ENCODE results near the gene RAB3GAP2. TPM values are rescaled to one million over a fixed set of nuclear protein-coding genes. Genes with fewer than 3 reads are reported as not detected.
"Not testable (repeated sequence)": the region's sequence is repeated elsewhere in the genome, so short reads cannot be mapped to it uniquely, and the experiment has no call there.

RAB3GAP2 gene
- total RNA-seq, 1 experiment from 2014 or later = 16.7 TPM

DNA sequence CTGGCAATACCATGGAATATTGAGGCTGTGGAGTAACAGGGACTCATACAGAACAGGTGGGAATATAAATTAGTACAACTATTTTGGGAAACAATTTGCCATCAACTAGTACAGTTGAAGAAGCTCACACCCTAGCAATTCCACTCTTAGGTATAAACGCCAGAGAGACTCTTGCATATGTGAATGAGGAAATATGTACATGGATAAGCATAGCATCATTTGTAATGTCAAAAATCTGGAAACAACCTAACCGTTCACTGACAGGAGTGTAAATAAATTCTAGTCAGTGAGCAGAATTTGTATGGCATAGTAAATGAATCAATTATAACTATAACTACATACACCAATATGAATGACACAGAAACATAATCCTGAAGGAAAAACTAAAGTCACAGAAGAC is 83.7 kb downstream of the RAB3GAP2 start:
- H3K9me3 ChIP-seq (replicated peaks) = no peaks in the 10 kb centered on the region
- H3K27me3 ChIP-seq (replicated peaks) = no peaks in the 10 kb centered on the region
- H3K4me3 ChIP-seq = no peak overlapping the region
- H3K27ac ChIP-seq = no peak overlapping the region
- no peak for DNase-seq (ENCODE audit: low read depth in 1 of 2, low spot score in 2 of 2)
- H3K36me3 ChIP-seq = peaks cover 30% of the 10 kb centered on the region
- no peaks in the 10 kb centered on the region for H3K4me1 ChIP-seq (replicated peaks)

DNA sequence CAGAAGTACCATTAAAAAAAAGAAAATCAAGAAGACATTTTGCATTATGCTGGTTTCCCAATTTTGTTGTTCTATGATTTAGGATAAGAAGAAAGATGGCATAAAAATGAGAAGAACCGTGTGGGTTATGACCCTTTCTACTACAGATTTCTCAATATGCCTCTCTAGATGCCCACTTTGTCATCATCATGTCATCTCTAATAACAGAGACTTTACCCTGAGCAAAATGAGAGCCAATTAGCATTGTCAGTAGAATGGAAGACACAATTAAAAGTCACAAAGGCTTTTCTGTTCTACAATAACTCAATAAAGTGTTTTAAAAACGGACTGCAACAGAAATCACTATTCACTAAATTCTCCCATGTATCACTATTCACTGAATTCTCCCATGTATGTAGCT is 85.5 kb downstream of the RAB3GAP2 start:
- Histone ChIP-seq H3K4me3 (no peak overlapping the region), H3K36me3 (peaks cover 18% of the 10 kb centered on the region), H3K27me3 (replicated peaks) (no peaks in the 10 kb centered on the region), H3K9me3 (replicated peaks) (no peaks in the 10 kb centered on the region), H3K4me1 (replicated peaks) (no peaks in the 10 kb centered on the region), H3K27ac (no peak overlapping the region)
- DNase-seq (ENCODE audit: low read depth in 1 of 2, low spot score in 2 of 2) = no peak

DNA sequence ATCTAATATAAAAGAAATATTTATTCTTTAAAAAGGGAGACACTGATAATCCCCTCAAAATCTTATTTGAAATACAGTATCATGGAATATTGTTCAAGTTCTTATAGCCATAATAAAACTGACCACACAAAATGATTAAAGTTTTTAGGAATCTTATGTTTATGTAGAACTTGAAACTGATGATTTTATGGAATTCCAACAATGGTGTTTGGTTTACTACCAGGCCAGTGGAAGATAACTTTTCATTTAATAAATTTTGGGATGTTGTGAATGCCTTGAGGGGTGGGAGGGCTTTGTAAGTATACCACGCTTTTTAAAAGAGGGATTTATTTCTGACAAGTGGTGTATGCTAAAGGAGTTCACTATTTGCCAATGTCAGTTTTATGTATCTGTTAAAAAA is 87.7 kb downstream of the RAB3GAP2 start:
- Histone ChIP-seq H3K4me1 (replicated peaks) (no peaks in the 10 kb centered on the region), H3K27ac (no peak overlapping the region), H3K9me3 (replicated peaks) (no peaks in the 10 kb centered on the region), H3K4me3 (no peak overlapping the region), H3K36me3 (peaks cover 13% of the 10 kb centered on the region), H3K27me3 (replicated peaks) (no peaks in the 10 kb centered on the region)
- DNase-seq (ENCODE audit: low read depth in 1 of 2, low spot score in 2 of 2) = no peak

DNA sequence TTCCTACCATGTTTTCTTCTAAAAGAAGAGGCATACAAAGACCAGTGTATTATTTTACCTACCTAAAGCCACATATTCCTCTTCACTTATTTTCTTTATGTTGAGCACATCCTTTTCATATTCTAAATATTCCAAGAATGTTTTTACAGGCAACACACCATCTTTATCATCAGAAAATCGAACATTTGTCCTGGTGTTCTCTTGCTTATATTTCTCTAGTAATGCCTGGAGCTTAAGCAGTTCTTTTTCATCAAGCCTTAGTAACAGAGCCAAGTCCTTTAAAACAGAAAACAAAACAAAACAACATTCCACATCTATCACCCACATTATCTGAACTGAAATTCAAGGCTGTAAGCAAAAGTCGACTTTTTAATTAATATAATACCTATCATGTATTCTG is 89.6 kb downstream of the RAB3GAP2 start:
- DNase-seq (ENCODE audit: low read depth in 1 of 2, low spot score in 2 of 2) = no peak
- no peak overlapping the region for H3K27ac ChIP-seq

DNA sequence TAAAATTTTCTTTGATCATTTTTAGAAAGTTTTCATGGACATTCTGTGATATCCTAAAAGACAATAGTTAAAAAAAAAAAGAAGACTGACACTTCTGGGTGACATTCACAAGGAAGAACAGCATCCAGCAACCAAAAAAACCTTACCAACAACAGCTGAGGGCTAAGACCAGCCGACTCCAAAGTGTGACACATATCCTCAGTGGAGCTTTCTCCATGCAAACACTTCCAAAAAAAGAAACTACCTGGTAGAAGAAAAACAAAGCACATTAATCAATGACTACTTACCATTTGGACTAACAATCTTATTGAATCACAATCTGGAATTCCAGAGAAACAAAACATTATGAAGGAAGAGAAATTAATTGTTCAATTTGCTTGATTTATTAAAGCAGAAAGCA is 90.1 kb downstream of the RAB3GAP2 start:
- H3K4me1 ChIP-seq (replicated peaks) = no peaks in the 10 kb centered on the region

More for the DNA sequence above, 89.6 kb downstream of the RAB3GAP2 start:
- no peaks in the 10 kb centered on the region for H3K9me3 ChIP-seq (replicated peaks)
- H3K27me3 ChIP-seq (replicated peaks) = no peaks in the 10 kb centered on the region
- H3K4me1 ChIP-seq (replicated peaks) = no peaks in the 10 kb centered on the region
- peaks cover 4% of the 10 kb centered on the region; the same call in 1 of the 2 replicates for H3K36me3 ChIP-seq
- no peak overlapping the region for H3K4me3 ChIP-seq

DNA sequence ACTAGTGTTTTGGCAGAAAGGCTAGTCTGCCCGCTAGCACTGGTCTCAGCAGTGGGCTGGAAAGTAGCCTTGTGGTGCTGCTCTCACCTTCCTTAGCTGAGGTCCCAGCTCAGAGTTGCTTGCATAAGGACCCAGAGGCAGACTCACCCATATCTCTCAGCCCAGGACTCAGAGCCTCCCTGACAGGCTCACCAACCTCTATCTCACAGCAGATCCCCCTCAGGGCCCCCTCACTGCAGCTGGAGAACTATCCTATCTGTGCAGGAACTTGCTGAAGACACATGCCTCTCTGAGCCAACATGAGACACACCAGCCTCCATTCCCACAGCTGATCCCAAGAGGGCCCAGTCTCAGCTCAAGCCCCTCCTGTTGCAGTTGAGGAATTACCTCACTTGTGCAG is 95.7 kb downstream of the RAB3GAP2 start:
- H3K36me3 ChIP-seq = peaks cover 13% of the 10 kb centered on the region
- H3K4me1 ChIP-seq (replicated peaks) = no peaks in the 10 kb centered on the region
- H3K27ac ChIP-seq = no peak overlapping the region
- no peaks in the 10 kb centered on the region for H3K27me3 ChIP-seq (replicated peaks)
- no peaks in the 10 kb centered on the region for H3K9me3 ChIP-seq (replicated peaks)
- H3K4me3 ChIP-seq = no peak overlapping the region
- no peak for DNase-seq (ENCODE audit: low read depth in 1 of 2, low spot score in 2 of 2)

More for the DNA sequence above, 90.1 kb downstream of the RAB3GAP2 start:
- peaks cover 5% of the 10 kb centered on the region; the same call in 1 of the 2 replicates for H3K36me3 ChIP-seq
- no peak overlapping the region for H3K4me3 ChIP-seq
- H3K9me3 ChIP-seq (replicated peaks) = no peaks in the 10 kb centered on the region
- no peaks in the 10 kb centered on the region for H3K27me3 ChIP-seq (replicated peaks)
- no peak overlapping the region for H3K27ac ChIP-seq
- DNase-seq (ENCODE audit: low read depth in 1 of 2, low spot score in 2 of 2) = no peak

DNA sequence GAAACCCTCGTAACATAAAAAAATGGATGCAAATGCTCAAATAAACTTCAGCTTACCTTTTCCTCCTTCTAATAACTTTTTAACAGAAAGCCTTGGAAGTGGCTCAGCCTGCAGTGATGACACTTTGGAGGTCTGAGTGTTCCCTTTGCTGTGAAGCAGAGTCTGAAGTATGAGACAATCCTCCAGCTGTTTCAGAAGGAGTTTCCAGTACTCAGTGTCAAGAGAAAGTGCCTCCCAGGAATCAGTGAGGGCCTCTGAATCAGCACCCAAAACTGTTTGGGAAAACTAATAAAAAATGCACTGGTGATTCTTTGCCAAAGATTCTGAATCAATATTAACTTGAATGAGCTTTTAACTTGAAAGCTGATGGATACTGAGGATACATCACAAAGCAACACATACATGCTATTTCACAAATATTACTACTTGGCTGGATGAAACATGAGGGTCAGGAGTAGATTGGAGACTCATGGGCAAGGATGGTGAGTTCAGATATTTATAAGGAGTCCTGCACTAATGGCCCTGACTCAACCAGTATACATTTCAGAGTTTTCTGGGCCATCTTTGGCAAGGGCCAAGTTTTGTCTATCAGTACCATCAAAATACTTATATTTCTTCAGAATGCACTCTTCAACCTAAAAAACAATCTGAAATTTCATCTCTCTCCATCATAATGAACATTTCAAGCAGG is 101.3 kb downstream of the RAB3GAP2 start:
- DNase-seq (ENCODE audit: low read depth in 1 of 2, low spot score in 2 of 2) = no peak
- no peaks in the 10 kb centered on the region for H3K27me3 ChIP-seq (replicated peaks)
- H3K4me3 ChIP-seq = no peak overlapping the region
- no peaks in the 10 kb centered on the region for H3K9me3 ChIP-seq (replicated peaks)
- peaks cover 45% of the 10 kb centered on the region for H3K36me3 ChIP-seq
- H3K4me1 ChIP-seq (replicated peaks) = no peaks in the 10 kb centered on the region
- no peak overlapping the region for H3K27ac ChIP-seq

DNA sequence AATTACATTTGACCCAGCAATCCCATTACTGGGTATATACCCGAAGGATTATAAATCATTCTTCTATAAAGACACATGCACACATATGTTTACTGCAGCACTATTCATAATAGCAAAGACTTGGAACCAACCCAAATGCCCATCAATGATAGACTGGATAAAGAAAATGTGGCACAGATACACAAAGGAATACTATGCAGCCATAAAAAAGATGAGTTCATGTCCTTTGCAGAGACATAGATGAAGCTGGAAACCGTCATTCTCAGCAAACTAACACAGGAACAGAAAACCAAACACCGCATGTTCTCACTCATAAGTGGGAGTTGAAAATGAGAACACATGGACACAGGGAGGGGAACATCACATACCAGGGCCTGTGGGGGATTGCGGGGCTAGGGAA is 102.4 kb downstream of the RAB3GAP2 start:
- H3K4me1 ChIP-seq (replicated peaks); H3K4me3 ChIP-seq; H3K27me3 ChIP-seq (replicated peaks); H3K27ac ChIP-seq; H3K9me3 ChIP-seq (replicated peaks); DNase-seq (ENCODE audit: low read depth in 1 of 2, low spot score in 2 of 2): not testable (repeated sequence)
- H3K36me3 ChIP-seq = peaks cover 50% of the 10 kb centered on the region

DNA sequence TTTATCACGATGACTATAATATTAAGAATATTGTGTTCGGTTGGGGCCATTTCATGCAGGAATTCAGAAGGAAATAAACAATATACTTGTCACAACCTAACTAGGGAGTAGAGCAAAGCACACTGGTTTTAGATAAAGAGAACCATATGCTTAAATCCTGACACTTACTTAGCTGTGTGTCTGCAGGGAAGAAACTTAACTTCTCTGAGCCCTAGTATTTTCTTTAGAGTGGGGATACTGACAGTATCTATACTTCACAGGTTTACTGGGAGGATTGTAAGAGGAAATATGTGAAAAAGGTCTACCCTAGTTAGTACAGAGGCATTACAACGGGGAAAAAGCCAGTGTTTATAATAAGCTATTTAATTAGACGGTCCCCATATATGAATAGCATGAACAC is 105.4 kb downstream of the RAB3GAP2 start:
- Histone ChIP-seq H3K4me1 (replicated peaks) (no peaks in the 10 kb centered on the region), H3K36me3 (peaks cover 46% of the 10 kb centered on the region), H3K9me3 (replicated peaks) (no peaks in the 10 kb centered on the region), H3K27ac (no peak overlapping the region), H3K27me3 (replicated peaks) (no peaks in the 10 kb centered on the region), H3K4me3 (no peak overlapping the region)
- no peak for DNase-seq (ENCODE audit: low read depth in 1 of 2, low spot score in 2 of 2)

DNA sequence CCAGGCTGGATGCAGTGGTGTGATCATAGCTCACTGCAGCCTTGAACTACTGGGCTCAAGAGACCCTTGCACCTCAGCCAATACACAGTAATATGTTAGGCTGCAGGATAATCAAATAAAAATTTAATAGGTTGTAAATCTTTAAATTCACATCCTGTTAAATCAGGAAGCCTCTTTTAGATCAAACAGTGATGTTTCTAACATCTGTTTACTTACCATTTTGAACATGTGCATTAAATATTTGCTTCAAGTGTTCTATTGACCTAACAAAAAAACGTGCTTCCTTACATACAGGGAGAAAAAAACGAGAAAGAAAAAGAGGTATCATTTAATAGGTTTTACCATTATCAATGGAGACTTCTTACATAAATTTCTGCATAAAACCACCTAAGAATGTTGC is 107.7 kb downstream of the RAB3GAP2 start:
- Histone ChIP-seq H3K27ac (no peak overlapping the region), H3K36me3 (peaks cover 42% of the 10 kb centered on the region), H3K4me3 (no peak overlapping the region), H3K4me1 (replicated peaks) (no peaks in the 10 kb centered on the region), H3K27me3 (replicated peaks) (no peaks in the 10 kb centered on the region), H3K9me3 (replicated peaks) (no peaks in the 10 kb centered on the region)
- DNase-seq (ENCODE audit: low read depth in 1 of 2, low spot score in 2 of 2) = no peak

DNA sequence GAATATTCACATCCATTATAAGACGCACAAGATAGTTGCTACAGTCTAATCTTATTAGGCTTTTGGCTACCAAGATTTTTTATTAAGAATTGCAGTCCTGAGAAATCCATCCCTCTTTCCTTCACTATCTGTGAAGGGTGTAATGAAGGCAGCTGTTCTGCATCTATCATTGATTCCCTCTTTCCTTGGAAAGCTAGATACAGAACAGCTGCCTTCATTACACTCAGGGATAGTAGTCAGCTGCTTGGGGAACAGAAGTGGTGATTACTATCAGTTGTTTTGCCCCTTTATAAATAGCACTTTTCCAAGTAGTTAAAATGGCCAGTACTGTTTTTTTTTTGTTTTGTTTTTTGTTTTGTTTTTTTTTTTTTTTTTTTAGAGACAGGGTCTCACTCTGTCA is 108.1 kb downstream of the RAB3GAP2 start:
- peaks cover 38% of the 10 kb centered on the region for H3K36me3 ChIP-seq
- no peaks in the 10 kb centered on the region for H3K4me1 ChIP-seq (replicated peaks)
- no peaks in the 10 kb centered on the region for H3K9me3 ChIP-seq (replicated peaks)
- DNase-seq (ENCODE audit: low read depth in 1 of 2, low spot score in 2 of 2) = no peak
- no peaks in the 10 kb centered on the region for H3K27me3 ChIP-seq (replicated peaks)
- no peak overlapping the region for H3K27ac ChIP-seq
- no peak overlapping the region for H3K4me3 ChIP-seq

DNA sequence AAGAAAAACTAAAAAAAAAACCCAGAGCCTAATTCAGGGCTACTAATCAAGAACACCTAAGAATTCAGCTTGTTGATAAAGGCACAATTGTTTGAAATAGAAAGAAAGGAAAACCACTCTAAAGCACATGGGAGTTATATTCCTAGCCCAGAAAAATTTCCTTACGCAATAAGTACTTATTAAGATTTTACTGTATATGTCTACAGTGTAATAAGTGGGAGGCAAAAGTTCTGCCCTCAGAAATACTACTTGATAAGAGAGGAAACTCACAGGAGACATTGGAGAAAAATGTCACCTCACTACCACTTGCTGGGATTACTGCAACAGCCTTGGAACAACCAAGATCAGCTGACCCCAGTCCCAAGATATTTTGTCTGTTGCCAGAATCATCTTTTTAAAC is 112.2 kb downstream of the RAB3GAP2 start:
- Histone ChIP-seq H3K9me3 (replicated peaks) (no peaks in the 10 kb centered on the region), H3K4me3 (no peak overlapping the region), H3K36me3 (peaks cover 40% of the 10 kb centered on the region), H3K27me3 (replicated peaks) (no peaks in the 10 kb centered on the region), H3K27ac (no peak overlapping the region), H3K4me1 (replicated peaks) (no peaks in the 10 kb centered on the region)
- DNase-seq (ENCODE audit: low read depth in 1 of 2, low spot score in 2 of 2) = no peak

DNA sequence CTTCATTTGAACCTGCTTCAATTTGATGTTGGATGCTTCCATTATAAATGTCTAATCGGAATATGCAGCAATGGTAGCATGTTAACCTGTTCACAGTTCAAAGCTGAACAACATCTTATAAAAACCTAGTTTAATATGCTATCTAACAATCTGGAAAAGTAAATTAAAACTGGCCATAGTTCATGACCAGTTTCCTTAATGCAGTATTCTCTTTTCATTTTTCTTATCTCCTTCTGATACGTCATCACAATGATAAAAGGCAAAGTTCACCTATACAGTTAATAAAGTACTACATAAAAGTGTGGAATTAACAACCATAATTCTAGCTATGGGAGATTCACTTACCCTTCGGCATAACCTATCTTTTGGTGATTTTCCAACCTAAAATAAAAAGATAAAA is 113.2 kb downstream of the RAB3GAP2 start:
- no peak overlapping the region for H3K4me3 ChIP-seq
- H3K27me3 ChIP-seq (replicated peaks) = no peaks in the 10 kb centered on the region
- H3K4me1 ChIP-seq (replicated peaks) = no peaks in the 10 kb centered on the region
- H3K9me3 ChIP-seq (replicated peaks) = no peaks in the 10 kb centered on the region
- DNase-seq (ENCODE audit: low read depth in 1 of 2, low spot score in 2 of 2) = no peak
- no peak overlapping the region for H3K27ac ChIP-seq
- peaks cover 42% of the 10 kb centered on the region for H3K36me3 ChIP-seq

DNA sequence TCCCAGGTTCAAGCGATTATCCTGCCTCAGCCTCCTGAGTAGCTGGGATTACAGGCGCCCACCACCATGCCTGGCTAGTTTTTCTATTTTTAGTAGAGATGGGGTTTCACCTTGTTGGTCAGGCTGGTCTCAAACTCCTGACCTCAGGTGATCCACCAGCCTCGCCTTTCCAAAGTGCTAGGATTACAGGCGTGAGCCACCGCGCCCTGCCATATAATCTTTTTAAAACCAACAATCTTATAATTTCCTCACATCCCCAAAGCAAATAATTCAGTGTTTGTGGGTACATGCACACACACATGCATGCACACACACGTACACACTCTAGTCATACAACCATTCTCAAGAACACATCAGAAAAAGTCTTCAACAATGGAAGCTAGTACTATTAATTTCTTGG is 113.7 kb downstream of the RAB3GAP2 start:
- DNase-seq (ENCODE audit: low read depth in 1 of 2, low spot score in 2 of 2); H3K27ac ChIP-seq; H3K4me3 ChIP-seq; H3K9me3 ChIP-seq (replicated peaks); H3K27me3 ChIP-seq (replicated peaks); H3K4me1 ChIP-seq (replicated peaks): not testable (repeated sequence)
- peaks cover 47% of the 10 kb centered on the region for H3K36me3 ChIP-seq

DNA sequence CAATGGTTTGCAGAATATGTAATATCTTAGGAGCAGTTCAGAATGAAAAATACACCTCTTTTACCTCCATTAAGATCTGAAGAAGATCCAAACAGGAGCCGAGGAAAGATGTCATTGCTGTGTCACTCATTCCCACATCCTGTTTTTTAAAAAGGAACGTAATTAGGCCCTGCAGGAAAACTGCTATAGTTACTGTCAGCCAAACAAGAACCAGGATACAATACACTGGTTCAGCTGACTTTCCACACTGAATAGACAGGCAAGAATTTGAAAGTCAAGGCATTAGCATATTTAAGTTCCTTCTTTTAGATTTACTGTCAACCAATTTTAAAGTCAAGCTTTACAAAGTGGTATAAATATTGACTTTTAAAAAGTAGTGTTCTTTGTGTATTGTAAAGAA is 114.5 kb downstream of the RAB3GAP2 start:
- Histone ChIP-seq H3K27me3 (replicated peaks) (no peaks in the 10 kb centered on the region), H3K27ac (no peak overlapping the region), H3K4me3 (no peak overlapping the region), H3K36me3 (peaks cover 53% of the 10 kb centered on the region), H3K9me3 (replicated peaks) (no peaks in the 10 kb centered on the region), H3K4me1 (replicated peaks) (no peaks in the 10 kb centered on the region)
- no peak for DNase-seq (ENCODE audit: low read depth in 1 of 2, low spot score in 2 of 2)

Data from SJSA1 (cell line).